SU-DHL-6 (cell line): ENCODE data around the gene PPP1R3G.

Source experiments
- H2AFZ ChIP-seq: fragments of 200-600 bp; sonication (generic); 2 replicates; pipeline ENCODE4 v1.6.1; 2014; ENCODE audit warnings: low read depth, mild to moderate bottlenecking, moderate library complexity, mixed read lengths, antibody characterized with exemption, low read length; ENCODE audit not compliant: severe bottlenecking
- H3F3A ChIP-seq: fragments of 200-600 bp; shearing (Covaris generic); 2 replicates; pipeline ENCODE4 v1.6.0; 2016; ENCODE audit warnings: antibody characterized with exemption, mild to moderate bottlenecking; ENCODE audit not compliant: insufficient read depth
- H3K27ac ChIP-seq: fragments of 200-600 bp; sonication (generic); 2 replicates; pipeline ENCODE4 v1.5.1; 2016; ENCODE audit warnings: low read depth, mild to moderate bottlenecking, low read length, moderate library complexity, mixed read lengths
- H3K27me3 ChIP-seq: fragments of 200-600 bp; sonication (generic), shearing (Covaris generic); 2 replicates; pipeline ENCODE4 v1.6.0; 2014; ENCODE audit warnings: mild to moderate bottlenecking, low read length
- H3K36me3 ChIP-seq: fragments of 200-600 bp; sonication (generic); 2 replicates; pipeline ENCODE4 v1.6.1; 2014; ENCODE audit warnings: mild to moderate bottlenecking, low read length, mixed read lengths
- H3K4me2 ChIP-seq: fragments of 300-600, 200-600 bp; shearing (Covaris generic), sonication (generic); 2 replicates; pipeline ENCODE4 v1.6.0; 2014; ENCODE audit warnings: low read length, low read depth, mild to moderate bottlenecking; ENCODE audit not compliant: poor library complexity, severe bottlenecking
- H3K4me3 ChIP-seq: fragments of 200-600 bp; sonication (generic); 2 replicates; pipeline ENCODE4 v1.5.1; 2014; ENCODE audit warnings: antibody characterized with exemption, low read length, mild to moderate bottlenecking, mixed read lengths; ENCODE audit not compliant: insufficient read depth, poor library complexity, severe bottlenecking
- H3K79me2 ChIP-seq: fragments of 200-600 bp; sonication (generic); 2 replicates; pipeline ENCODE4 v1.6.1; 2014; ENCODE audit warnings: mild to moderate bottlenecking, low read length, moderate library complexity; ENCODE audit not compliant: insufficient read depth
- H3K9ac ChIP-seq: fragments of 200-600 bp; sonication (generic); 2 replicates; pipeline ENCODE4 v1.7.0; 2014; ENCODE audit warnings: mild to moderate bottlenecking, low read length
- H3K9me2 ChIP-seq: fragments of 200-600 bp; sonication (generic); replicated peaks from 2 replicates; pipeline ENCODE4 v1.6.1; 2014; ENCODE audit warnings: low read length; ENCODE audit not compliant: insufficient read depth
- H3K9me3 ChIP-seq: fragments of 200-600 bp; sonication (generic); 2 replicates; pipeline ENCODE4 v1.6.1; 2014; ENCODE audit warnings: low read length, mixed read lengths; ENCODE audit not compliant: insufficient read depth
- H4K20me1 ChIP-seq: fragments of 200-600 bp; sonication (generic); 2 replicates; pipeline ENCODE4 v1.6.1; 2014; ENCODE audit warnings: low read depth, mild to moderate bottlenecking, antibody characterized with exemption, low read length, moderate library complexity, mixed read lengths
- CTCF ChIP-seq: fragments of 200-600 bp; sonication (generic); IDR thresholded peaks from one replicate; pipeline ENCODE4 v1.5.1; 2017; ENCODE audit warnings: antibody characterized with exemption, mild to moderate bottlenecking, low read length, moderate library complexity; ENCODE audit not compliant: insufficient read depth, poor library complexity, severe bottlenecking
- EZH2phosphoT487 ChIP-seq: fragments of 200-600 bp; sonication (generic), shearing (Covaris generic); conservative IDR thresholded peaks from 2 replicates; pipeline ENCODE4 v1.6.1; 2018; ENCODE audit warnings: mild to moderate bottlenecking, antibody characterized with exemption, low read length, moderate library complexity, mixed read lengths

The PPP1R3G gene

GRCh38 chr6:5084781-5085647, at the start of gene PPP1R3G:
Gene PPP1R3G (plus strand): TSS chr6:5085341. CDS start chr6:5085486, 145 bp downstream.
- no peaks in the 10 kb centered on the region for H3K9me3 ChIP-seq
- no peaks in the 10 kb centered on the region for H3K27me3 ChIP-seq
- TF ChIP-seq EZH2phosphoT487 (0 out of 2 replicates have a peak, but pooled peaks have one; percentile 57), CTCF (no peak)
- no peaks in the 10 kb centered on the region for H4K20me1 ChIP-seq
- no peak within 1 kb of the TSS for H2AFZ ChIP-seq
- H3K27ac ChIP-seq = no peak within 1 kb of the TSS
- no peak within 1 kb of the TSS for H3K4me3 ChIP-seq
- no peaks in the 10 kb centered on the region for H3K79me2 ChIP-seq
- no peaks in the 10 kb centered on the region for H3K36me3 ChIP-seq
- H3K9me2 ChIP-seq = no peaks in the 10 kb centered on the region
- H3K9ac ChIP-seq = no peak within 1 kb of the TSS
- H3K4me2 ChIP-seq = no peak within 1 kb of the TSS
- no peaks in the 10 kb centered on the region for H3F3A ChIP-seq

GRCh38 chr6:5036269-5036668, 48.9 kb upstream of the PPP1R3G start:
- no peak overlapping the region for H3K4me2 ChIP-seq
- TF ChIP-seq CTCF = no peak
- no peak for TF ChIP-seq EZH2phosphoT487
- no peak overlapping the region for H3K9ac ChIP-seq
- no peaks in the 10 kb centered on the region for H3K36me3 ChIP-seq
- no peak overlapping the region for H2AFZ ChIP-seq
- H3K27ac ChIP-seq = no peak overlapping the region
- H3K27me3 ChIP-seq = no peaks in the 10 kb centered on the region
- no peaks in the 10 kb centered on the region for H3F3A ChIP-seq
- H3K9me2 ChIP-seq = no peaks in the 10 kb centered on the region
- H4K20me1 ChIP-seq = no peaks in the 10 kb centered on the region
- H3K4me3 ChIP-seq = no peak overlapping the region
- no peaks in the 10 kb centered on the region for H3K9me3 ChIP-seq
- H3K79me2 ChIP-seq = no peaks in the 10 kb centered on the region

- TF ChIP-seq EZH2phosphoT487 = no peak
- no peak for TF ChIP-seq CTCF
These were observed 43.2 kb upstream of the PPP1R3G start for GRCh38 chr6:5041955-5042354.

More at GRCh38 chr6:5041955-5042354, 43.2 kb upstream of the PPP1R3G start:
- Histone ChIP-seq H3F3A (no peaks in the 10 kb centered on the region), H3K27me3 (no peaks in the 10 kb centered on the region), H3K27ac (no peak overlapping the region), H3K9me2 (no peaks in the 10 kb centered on the region), H3K4me3 (no peak overlapping the region), H2AFZ (no peak overlapping the region), H3K36me3 (no peaks in the 10 kb centered on the region), H3K4me2 (no peak overlapping the region), H3K9ac (no peak overlapping the region), H3K79me2 (no peaks in the 10 kb centered on the region), H4K20me1 (no peaks in the 10 kb centered on the region), H3K9me3 (no peaks in the 10 kb centered on the region)
